ENCODE measurements around the gene SH3D19. TPM values are rescaled to one million over a fixed set of nuclear protein-coding genes. Genes with fewer than 3 reads are reported as not detected.
A peak's percentile ranks its signal among the peaks of the same experiment; 100 is the strongest.

Gene SH3D19
- total RNA-seq, 6 experiments from 2014 or later, result 40.2 to 53.8 (median 46.9) TPM

DNA sequence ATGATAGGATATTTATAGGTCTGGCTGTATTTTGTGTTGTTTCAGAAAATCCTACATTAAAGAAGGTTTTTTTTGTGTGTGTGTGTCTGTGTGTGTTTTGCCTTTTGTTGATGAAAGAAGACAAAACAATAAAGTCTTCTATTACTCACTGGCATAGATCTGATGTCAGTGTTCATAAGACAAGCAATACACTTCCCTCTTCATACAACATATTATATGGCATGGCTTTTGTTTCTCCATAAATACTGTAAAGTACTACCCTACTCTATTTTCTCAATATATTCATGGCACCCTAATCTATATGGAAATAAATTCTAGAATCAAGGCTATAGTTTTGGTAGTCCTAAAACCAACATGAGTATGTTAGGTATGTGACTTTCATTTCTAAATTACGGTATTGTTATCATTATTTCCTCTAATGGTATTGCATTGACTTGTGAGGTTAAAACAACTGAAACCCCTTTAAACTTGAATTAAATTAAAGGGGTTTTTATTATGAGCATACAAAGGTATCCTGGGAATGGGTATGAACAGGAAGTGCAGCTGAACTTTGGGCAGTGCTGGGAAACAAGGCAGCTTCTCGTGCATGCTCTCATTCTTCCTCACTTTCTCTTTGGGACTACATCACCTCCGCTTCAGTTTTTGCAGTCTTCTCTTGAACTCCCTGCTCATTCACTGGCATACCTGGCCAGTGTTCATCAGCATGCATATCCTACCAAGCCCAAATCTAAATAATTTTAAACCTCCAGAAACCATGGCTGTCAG, 119.0 kb downstream of the SH3D19 start:
- 37% methylated on average over 3 of the region's 3 CpGs for WGBS (ENCODE audit: insufficient coverage, low coverage, low lambda C conversion rate, missing lambda C conversion rate)
- no peaks in the 10 kb centered on the region for H3K36me3 ChIP-seq
- H3K4me1 ChIP-seq, result peaks cover 0 to 12% (median 4%) of the 10 kb centered on the region in 4 donors
- no peak for DNase-seq
- intact Hi-C loops (cut with DNase I), result no loop called here
- H3K4me3 ChIP-seq, result no peak overlapping the region
- peak in 1 of 4 donors; percentile 34 for ATAC-seq
- TF ChIP-seq POLR2A (IDR thresholded peaks at IDR 0.05) (no peak), CTCF (IDR thresholded peaks at IDR 0.05) (no peak)
- peak overlapping the region in 2 of 3 donors; percentile 8 to 48 for H3K27ac ChIP-seq
- no peaks in the 10 kb centered on the region for H3K27me3 ChIP-seq
- no peaks in the 10 kb centered on the region for H3K9me3 ChIP-seq

- intact Hi-C loops (cut with DNase I), result no loop called here
- peak in 1 of 4 donors; percentile 19 for ATAC-seq
- H3K4me1 ChIP-seq, result peaks cover 0 to 12% (median 4%) of the 10 kb centered on the region in 4 donors
Observed at GRCh38 chr4:151205722-151206121, 119.7 kb downstream of the SH3D19 start.

DNA sequence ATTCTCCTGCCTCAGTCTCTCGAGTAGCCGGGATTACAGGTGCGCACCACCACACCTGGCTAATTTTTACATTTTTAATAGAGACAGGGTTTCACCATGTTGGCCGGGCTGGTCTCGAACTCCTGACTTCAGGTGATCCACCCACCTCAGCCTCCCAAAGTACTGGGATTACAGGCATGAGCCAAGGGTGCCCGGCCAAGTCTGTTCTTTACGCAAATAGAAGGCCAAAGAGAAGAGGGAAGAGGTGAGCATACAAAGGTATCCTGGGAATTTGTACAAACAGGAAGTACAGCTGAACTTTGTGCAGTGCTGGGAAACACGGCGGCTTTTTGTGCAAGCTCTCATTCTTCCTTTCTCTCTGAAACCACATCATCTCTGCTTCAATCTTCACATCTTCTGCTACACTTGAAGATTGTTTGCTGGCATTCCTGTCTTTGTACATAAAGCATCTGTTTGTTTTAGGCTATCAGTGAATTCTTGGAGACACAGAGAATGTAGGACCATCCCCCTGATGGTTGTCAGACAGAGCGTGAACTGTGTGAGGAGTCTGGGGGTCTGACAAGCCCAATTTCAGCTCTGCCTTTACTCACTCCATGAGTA, 120.4 kb downstream of the SH3D19 start:
- Histone ChIP-seq H3K27me3 (no peaks in the 10 kb centered on the region), H3K4me1 (peaks cover 0 to 12% (median 4%) of the 10 kb centered on the region in 4 donors), H3K9me3 (no peaks in the 10 kb centered on the region), H3K36me3 (no peaks in the 10 kb centered on the region), H3K4me3 (no peak overlapping the region), H3K27ac (peak overlapping the region in 2 of 3 donors; percentile 24 to 48)
- 58% methylated on average over 10 of the region's 10 CpGs for WGBS (ENCODE audit: insufficient coverage, low coverage, low lambda C conversion rate, missing lambda C conversion rate)
- intact Hi-C loops (cut with DNase I), result no loop called here
- peak; percentile 77 to 92 (median 88) for ATAC-seq
- peak; percentile 55 to 66 (median 62) for DNase-seq
- TF ChIP-seq CTCF (IDR thresholded peaks at IDR 0.05) (no peak), POLR2A (IDR thresholded peaks at IDR 0.05) (peak; percentile 50)

More at GRCh38 chr4:151205722-151206121, 119.7 kb downstream of the SH3D19 start:
- TF ChIP-seq POLR2A (IDR thresholded peaks at IDR 0.05) (no peak), CTCF (IDR thresholded peaks at IDR 0.05) (no peak)
- Histone ChIP-seq H3K36me3 (no peaks in the 10 kb centered on the region), H3K27ac (peak overlapping the region in 2 of 3 donors; percentile 24 to 48), H3K4me3 (no peak overlapping the region), H3K9me3 (no peaks in the 10 kb centered on the region), H3K27me3 (no peaks in the 10 kb centered on the region)
- DNase-seq, result no peak
- WGBS (ENCODE audit: insufficient coverage, low coverage, low lambda C conversion rate, missing lambda C conversion rate), result 20% methylated on average over 1 of the region's 1 CpG

DNA sequence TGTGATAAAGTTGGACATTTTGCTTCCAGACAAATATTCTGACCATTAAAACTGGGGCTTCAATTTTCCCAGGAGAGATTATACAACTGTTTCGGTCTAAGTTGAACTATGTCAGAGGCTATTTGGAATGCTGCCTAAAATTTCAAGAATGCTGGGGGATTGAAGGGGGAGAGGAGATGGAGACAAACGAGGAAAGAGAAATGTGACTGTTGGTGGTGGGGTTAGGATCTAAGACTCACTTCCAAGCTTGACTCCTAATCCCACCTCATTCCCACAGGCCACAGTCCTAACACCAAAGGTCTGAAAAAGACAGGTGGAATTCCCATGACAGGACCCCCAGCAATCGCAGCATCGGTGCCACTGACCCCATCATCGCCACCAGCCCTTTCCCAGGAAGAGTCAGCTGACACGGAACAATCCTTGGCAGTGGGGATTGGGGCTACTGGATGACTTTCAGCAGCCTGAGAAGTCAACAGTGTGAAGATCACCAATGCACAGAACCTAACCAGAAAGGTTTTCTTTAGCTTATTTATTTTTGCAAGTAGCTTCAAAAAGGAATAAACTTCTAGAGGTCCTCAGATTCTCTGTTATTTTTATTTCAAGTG, 122.5 kb downstream of the SH3D19 start:
- ATAC-seq, result no peak
- no peak for DNase-seq
- no peaks in the 10 kb centered on the region for H3K9me3 ChIP-seq
- 53% methylated on average over 4 of the region's 6 CpGs for WGBS (ENCODE audit: insufficient coverage, low coverage, low lambda C conversion rate, missing lambda C conversion rate)
- H3K4me1 ChIP-seq, result peaks cover 0 to 12% (median 4%) of the 10 kb centered on the region in 4 donors
- H3K27me3 ChIP-seq, result no peaks in the 10 kb centered on the region
- no peak for TF ChIP-seq CTCF (IDR thresholded peaks at IDR 0.05)
- no peak for TF ChIP-seq POLR2A (IDR thresholded peaks at IDR 0.05)
- no peaks in the 10 kb centered on the region for H3K36me3 ChIP-seq
- no peak overlapping the region for H3K4me3 ChIP-seq
- intact Hi-C loops (cut with DNase I), result no loop called here
- H3K27ac ChIP-seq, result peak overlapping the region in 1 of 3 donors; percentile 26
